Stimulated activated CD8-positive, alpha-beta memory T cell treated with anti-CD3 and anti-CD28 coated beads, Interleukin-15, amount 100 ng/mL, for 4 hours (primary cell): ENCODE data around the gene ZNF749.

Experiments used
- DNase-seq, 2 donors: peaks; one replicate each; pipeline ENCODE4 v3.0.0-alpha.2; 2020; ENCODE audit warnings: low read depth in 2 of 2

The ZNF749 gene

DNA sequence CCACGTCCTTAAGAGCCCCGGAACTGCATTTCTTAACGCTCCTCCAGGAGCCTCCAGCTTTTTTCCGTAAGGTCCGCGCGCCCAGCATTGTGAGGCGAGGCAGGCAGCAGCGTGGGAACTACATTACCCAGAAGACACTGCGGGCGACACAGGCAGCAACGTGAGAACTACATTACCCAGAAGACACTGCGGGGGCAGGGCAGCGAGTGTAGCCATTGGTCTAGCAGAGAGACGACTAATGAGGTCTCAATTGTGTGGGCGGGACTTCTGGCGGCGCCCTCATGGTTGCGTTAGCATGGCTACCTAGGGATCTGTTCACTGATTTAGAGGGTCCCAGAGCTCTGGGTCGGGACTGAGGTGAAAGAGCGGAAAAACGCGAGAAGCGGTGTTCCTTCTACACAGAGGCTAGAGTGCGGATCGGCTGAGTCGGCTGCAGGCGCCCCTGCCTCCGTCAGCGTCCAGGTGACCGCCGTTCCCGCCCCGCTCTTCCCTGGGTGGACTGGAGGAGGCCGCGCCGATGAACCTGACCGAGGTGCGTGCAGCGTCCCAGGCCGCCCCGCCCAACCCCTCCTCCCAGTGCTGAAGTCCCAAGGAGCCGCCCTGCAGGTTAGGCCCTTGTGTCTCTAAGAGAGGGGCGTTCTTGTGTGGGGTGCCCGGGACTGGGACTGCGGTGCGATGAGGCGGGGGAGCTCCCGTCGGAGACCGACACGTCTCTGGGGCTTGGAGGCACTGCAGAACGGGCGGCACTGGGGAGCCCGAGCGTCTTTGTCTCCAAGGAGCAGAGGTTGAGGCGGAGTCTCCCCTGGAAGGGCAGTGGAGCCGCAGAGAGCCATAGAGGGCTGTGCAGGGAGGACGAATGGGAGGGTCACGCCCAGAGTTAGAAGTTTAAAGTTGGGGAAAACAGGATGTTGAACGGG, at the start of gene ZNF749:
TSS of gene ZNF749 (plus strand) at position 264 of the 917 bp plus-strand sequence. CDS start at position 518, 254 bp downstream.
- DNase-seq: peak; percentile 88 to 98

DNA sequence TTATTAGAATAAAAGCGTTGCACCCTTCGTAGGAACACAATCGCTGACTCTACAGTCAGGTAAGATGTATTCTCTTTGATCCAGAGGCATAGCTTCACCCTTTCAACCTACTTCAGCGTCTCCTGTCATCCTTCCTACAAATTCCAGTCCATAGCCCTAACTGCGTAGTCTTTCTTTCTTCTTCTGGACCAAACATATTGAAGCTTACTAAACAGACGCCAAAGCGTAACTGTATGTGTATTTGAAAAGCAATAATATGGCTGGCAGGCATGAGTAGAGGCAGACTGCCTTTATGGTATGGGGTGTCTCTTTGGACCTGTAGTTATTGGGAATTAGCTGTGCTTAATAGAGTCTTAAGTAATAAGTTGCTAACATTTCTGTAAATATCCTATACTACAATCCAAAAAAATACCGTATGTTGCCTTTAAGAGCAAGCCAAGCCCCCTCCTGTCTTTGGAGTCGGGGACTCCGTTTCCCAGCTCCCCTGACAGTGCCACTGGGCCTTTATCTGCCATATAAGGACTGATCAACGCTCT, 45.9 kb upstream of the ZNF749 start:
- no peak for DNase-seq

DNA sequence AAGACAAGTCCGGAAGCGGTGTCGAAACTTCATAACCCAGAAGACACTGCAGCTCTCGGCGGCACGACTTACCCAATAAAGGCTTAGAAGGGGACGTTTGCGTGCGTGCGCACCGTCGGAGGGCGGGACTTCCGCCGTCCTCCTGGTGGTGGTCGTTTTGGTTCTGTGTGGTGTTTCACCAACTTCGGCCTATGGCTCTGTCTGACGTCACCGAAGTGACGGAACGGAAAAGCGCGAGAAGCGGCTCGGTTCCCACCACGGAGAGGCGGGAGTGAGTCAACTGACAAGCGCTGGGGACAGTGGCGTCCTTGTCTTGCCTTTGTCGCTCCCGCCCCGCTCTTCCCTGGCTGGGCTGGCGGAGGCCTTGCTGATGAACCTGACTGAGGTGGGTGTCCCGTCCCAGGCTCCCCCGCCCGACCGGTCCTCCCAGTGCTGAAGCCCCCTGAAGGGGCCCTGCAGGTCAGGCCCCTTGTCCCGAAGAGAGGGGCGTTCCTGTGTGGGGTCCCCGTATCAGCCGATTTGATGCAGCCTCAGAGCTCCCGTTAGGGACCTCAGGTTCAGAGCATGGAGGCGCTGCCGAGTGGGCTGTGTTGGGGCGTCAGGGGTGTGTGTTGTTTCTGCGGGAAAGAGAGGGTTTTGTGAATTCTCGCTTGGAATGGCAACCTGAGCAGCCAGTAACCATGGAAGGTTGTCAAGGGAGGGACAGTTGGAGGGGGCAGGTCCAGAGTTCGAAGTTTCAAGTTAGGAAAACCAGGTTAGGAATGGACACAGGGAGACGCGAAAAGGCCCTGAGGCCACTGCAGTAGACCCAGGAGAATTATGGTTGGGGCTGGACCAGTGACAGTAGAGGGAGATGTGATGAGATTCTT, 45.2 kb upstream of the ZNF749 start, which contains the start of gene ZNF548:
TSS of gene ZNF548 (plus strand) at position 125 of the 869 bp plus-strand sequence. CDS start at position 371, 246 bp downstream.
- peak; percentile 97 to 98 for DNase-seq

DNA sequence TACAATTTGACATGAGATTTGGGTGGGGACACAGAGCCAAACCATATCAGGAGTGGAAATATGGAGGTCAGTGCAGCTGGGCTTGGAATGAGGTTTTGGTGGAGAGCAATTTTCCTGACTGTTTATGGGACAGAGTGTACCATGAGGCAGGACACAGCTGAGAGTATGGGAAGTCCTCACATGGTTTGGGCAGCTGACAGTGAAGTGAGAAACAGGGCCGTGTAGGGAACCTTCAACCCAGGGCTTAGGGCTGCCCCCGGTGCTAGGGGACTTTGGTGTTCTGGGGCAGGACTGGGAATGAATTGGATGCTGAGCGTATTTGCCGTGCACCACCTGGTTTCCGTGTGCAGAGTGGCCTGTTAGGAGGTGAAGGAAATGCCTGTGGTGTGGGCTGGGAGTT, 39.4 kb upstream of the ZNF749 start:
- no peak for DNase-seq

DNA sequence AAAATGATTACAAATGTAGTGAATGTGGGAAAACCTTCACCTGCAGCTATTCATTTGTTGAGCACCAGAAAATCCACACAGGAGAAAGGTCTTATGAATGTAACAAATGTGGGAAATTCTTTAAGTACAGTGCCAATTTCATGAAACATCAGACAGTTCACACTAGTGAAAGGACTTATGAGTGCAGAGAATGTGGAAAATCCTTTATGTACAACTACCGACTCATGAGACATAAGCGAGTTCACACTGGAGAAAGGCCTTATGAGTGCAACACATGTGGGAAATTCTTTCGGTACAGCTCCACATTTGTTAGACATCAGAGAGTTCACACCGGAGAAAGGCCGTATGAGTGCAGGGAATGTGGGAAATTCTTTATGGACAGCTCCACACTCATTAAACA, 36.3 kb upstream of the ZNF749 start:
- no peak for DNase-seq

GRCh38 chr19:57403737-57404563, 31.2 kb upstream of the ZNF749 start:
- DNase-seq: no peak

DNA sequence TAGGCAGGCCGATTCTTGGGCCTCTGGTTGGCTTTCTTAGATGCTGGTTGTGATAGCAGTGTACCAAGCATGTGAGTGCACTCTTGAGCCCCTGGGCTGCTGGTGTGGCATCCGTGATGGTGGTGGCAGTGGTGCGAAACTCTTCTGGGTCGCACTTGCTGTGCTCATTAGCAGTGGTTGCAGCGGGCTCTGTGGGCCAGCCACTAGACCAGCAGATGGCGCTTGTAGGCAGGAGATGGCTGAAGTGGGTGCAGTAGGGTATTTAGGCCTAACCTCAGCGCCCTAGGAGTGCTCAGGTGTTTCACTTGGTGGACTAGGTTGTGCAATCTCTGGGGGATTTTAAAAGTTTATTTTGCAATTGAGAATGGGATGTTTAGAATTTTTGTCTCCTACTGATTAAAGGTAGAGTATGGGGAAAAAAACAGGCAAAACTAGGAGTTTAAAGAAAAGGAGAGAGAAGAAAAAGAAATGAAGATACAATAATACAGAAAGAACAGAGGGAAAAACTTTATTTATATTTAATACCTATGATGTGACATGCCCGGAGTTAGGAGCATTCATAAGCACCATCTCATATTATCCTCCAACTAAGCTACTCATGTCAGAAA, 28.5 kb upstream of the ZNF749 start:
- peak; percentile 26 to 48 for DNase-seq

DNA sequence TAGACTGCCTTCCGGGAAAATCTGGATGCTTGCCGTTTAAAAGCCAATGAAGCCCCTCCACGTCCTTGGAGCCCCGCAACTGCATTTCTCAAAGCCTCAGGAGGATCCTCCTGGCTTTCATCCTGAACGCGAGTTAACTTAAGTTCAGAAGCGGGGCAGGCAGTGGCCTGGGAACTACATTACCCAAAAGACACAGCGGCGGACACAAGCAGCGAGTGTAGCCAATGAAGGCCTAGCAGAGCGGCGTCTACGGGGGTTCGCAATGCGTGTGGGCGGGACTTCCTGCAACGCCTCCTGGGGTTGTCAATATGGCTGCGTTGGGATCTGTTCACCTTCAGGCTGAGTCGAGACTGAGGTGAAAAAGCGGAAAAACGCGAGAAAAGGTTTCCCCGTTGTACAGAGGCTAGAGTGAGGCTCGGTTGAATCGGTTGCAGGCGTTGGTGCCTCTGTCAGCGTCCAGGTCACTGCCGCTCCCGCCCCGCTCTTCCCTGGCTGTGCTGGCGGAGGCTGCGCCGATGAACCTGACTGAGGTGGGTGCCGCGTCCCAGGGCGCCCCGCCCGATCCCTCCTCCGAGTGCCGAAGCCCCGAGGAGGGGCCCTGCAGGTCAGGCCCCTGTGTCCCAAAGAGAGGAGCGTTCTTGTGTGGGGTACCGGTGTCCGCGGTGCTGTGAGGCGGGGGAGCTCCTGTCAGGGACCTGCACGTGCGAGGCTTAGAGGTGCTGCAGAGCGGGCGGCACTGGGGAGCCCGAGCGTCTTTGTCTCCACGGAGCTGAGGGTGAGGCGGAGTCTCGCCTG, 24.1 kb upstream of the ZNF749 start, which contains the start of gene ZNF17:
TSS of gene ZNF17 (plus strand) at position 285 of the 795 bp plus-strand sequence. CDS start 2,455 bp downstream, outside the sequence.
- DNase-seq: peak; percentile 81 to 90

- no peak for DNase-seq
Observed at GRCh38 chr19:57419439-57419838, 15.7 kb upstream of the ZNF749 start.

- DNase-seq: no peak
Observed at GRCh38 chr19:57421037-57421436, 14.1 kb upstream of the ZNF749 start.

DNA sequence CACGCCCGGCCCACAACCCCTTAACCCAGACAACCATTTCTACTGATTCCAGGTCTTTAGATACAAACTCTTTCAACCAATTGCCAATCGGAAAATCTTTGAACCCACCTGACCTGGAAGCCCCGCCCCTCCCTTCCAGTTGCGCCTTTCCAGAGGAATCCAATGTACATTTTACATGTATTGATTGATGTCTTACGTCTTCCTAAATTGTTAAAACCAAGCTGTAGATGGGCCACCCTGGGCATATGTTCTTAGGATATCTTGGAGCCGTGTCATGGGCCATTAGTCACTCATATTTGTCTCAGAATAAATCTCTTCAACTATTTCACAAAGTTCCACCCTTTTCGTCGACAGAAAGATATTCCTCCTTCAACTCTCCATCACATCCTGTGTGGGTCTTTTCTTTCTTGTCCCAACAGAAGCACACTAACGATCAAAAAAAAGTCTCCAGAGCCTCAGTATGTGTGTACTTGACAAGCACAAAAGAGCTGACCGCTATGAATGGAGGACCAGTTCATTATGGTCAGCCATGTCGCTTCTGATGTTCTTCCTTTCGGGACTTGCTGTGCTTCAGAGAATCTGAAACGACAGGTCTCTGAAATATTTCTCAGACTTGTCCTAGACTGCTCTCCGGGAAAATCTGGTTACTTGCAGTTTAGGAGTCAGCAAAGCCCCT, 601 bp upstream of the ZNF749 start:
- no peak for DNase-seq

- no peak for DNase-seq
Observed at GRCh38 chr19:57436417-57436816, 1.3 kb downstream of the ZNF749 start.

- DNase-seq: no peak
Observed at GRCh38 chr19:57437931-57438330, 2.8 kb downstream of the ZNF749 start.

DNA sequence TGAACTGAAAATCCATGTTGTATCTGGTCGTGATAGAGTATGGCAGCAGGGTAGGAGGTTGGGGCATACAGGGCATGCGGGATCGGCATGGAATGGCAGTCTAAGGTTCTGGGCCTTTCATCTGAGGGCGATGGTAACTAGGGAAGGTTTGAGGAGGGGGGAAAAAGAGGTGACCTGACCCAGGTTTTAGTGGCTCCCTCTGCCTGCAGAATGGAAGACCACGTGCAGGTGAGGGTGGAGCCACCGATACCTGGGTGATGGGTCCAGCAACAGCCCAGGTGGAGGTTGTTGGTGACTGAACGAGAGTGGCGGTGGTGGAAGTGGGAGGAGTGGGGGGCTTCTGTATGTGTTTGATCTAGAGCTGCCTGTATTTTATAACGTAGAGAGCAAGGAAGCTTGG, 3.8 kb downstream of the ZNF749 start:
- DNase-seq: no peak

- DNase-seq: no peak
Observed at GRCh38 chr19:57441979-57442752, 7.0 kb downstream of the ZNF749 start.

GRCh38 chr19:57443121-57443696, 8.1 kb downstream of the ZNF749 start:
- no peak for DNase-seq

GRCh38 chr19:57452307-57452706, 17.2 kb downstream of the ZNF749 start:
- DNase-seq: no peak
